H1 (cell line): ENCODE measurements around the gene SFMBT2. TPM values are rescaled to one million over a fixed set of nuclear protein-coding genes. Genes with fewer than 3 reads are reported as not detected.

ENCODE experiments used
- ASH2L ChIP-seq: fragments of 200-600, 300-600 bp; sonication (generic); IDR thresholded peaks from one replicate; pipeline ENCODE4 v1.7.1; 2017; ENCODE audit warnings: low read length
- CTBP2 ChIP-seq: IDR thresholded peaks from 2 replicates; pipeline ENCODE4 v1.7.0; 2011; ENCODE audit warnings: borderline replicate concordance, mild to moderate bottlenecking, moderate library complexity, mixed read lengths, low read length; ENCODE audit not compliant: insufficient read depth, insufficient read length
- TCF12 ChIP-seq: IDR thresholded peaks from 2 replicates; pipeline ENCODE4 v1.6.1; 2011; ENCODE audit warnings: low read depth, mild to moderate bottlenecking, low read length
- TEAD4 ChIP-seq: IDR thresholded peaks from 2 replicates; pipeline ENCODE4 v1.6.1; 2012; ENCODE audit warnings: low read depth, low read length, inconsistent platforms, mixed read lengths
- polyA plus RNA-seq, 7 experiments: library from polyadenylated mRNA; depleted of rRNA in 3 of 7; stranded (reverse) in 5 of 7; unstranded in 2 of 7; fragments of >200 nt in 5 of 7; fragments of 200-250 nt in 2 of 7; gene quantifications; 1 replicate in 5 of 7; 2 replicates in 1 of 7; 4 replicates in 1 of 7; pipeline versions ENCODE4 v1.2.1 to v1.2.3, GENCODE V29; 2011 to 2013; ENCODE audit warnings: missing spikeins in 2 of 7, mixed read lengths in 2 of 7
- total RNA-seq: library from RNA; stranded (reverse); fragmentation: NEBNext Ultra II Directional; extraction: Animal tissue kit (Norgen Biotek cat#: 25700); gene quantifications from 2 replicates; pipeline ENCODE4 v1.2.1, GENCODE V29; 2021

SFMBT2 gene
- total and polyA plus RNA-seq, 2 of the 8 experiments (the other 6 are each of a cell fraction or from before 2014, with no cell fraction given), result 2.9 to 11.0 TPM

- no peak for TF ChIP-seq ASH2L
- no peak for TF ChIP-seq TEAD4
- no peak for TF ChIP-seq CTBP2
- TF ChIP-seq TCF12, result no peak
Measured at GRCh38 chr10:7135188-7135587, 275.6 kb downstream of the SFMBT2 start (continued).
